ENCODE results near the gene CUBN. TPM values are rescaled to one million over a fixed set of nuclear protein-coding genes. Genes with fewer than 3 reads are reported as not detected.

The CUBN gene
- total RNA-seq, 1 experiment from 2014 or later, result 0.80 TPM

- BruUV-seq (replicated peaks), result no TSS peak
- no peaks in the 10 kb centered on the region for H4K20me1 ChIP-seq (ENCODE audit: low read length)
- intact Hi-C loops (cut with micrococcal nuclease), result loop anchor here (5.0 to 10.0 kb wide), 2 partner anchors 145 to 168 kb away; partner anchors contain the start of gene TRDMT1
- H3K27ac ChIP-seq (ENCODE audit: low read length), result no peak overlapping the region
- H3K4me1 ChIP-seq (ENCODE audit: insufficient read depth, low read length), result peaks cover 55% of the 10 kb centered on the region
- no peak overlapping the region for H3K9ac ChIP-seq (ENCODE audit: low read length)
- no peaks in the 10 kb centered on the region for H3K9me2 ChIP-seq (replicated peaks; ENCODE audit: low read length)
- TF ChIP-seq EZH2 (IDR thresholded peaks at IDR 0.05; ENCODE audit: low read length, unreplicated experiment) (no peak), EZH2phosphoT487 (IDR thresholded peaks at IDR 0.05; ENCODE audit: borderline replicate concordance, low read length) (no peak), CTCF (conservative IDR thresholded peaks at IDR 0.05; ENCODE audit: low read depth, low read length) (no peak)
- H3K4me2 ChIP-seq (ENCODE audit: low read length), result no peak overlapping the region
- H3K9me3 ChIP-seq (ENCODE audit: low read length), result no peaks in the 10 kb centered on the region
- no peak overlapping the region for H2AFZ ChIP-seq (ENCODE audit: low read length)
- no peak for DNase-seq
- ChIA-PET POLR2A (ENCODE audit: unreplicated experiment) (no interaction called here), CTCF (no interaction called here)
- no peaks in the 10 kb centered on the region for H3F3A ChIP-seq (ENCODE audit: low read length, unreplicated experiment)
- no peaks in the 10 kb centered on the region for H3K79me2 ChIP-seq (ENCODE audit: low read length)
- no peak overlapping the region for H3K4me3 ChIP-seq (ENCODE audit: low read length)
- no peak for ATAC-seq
- H3K36me3 ChIP-seq (ENCODE audit: low read depth, low read length), result no peaks in the 10 kb centered on the region
- H3K27me3 ChIP-seq (ENCODE audit: low read length), result no peaks in the 10 kb centered on the region
Measured at GRCh38 chr10:17060289-17060688, 69.3 kb downstream of the CUBN start.

GRCh38 chr10:17059197-17059688 lies 70.4 kb downstream of the CUBN start:
- no peaks in the 10 kb centered on the region for H3K9me3 ChIP-seq (ENCODE audit: low read length)
- TF ChIP-seq EZH2phosphoT487 (IDR thresholded peaks at IDR 0.05; ENCODE audit: borderline replicate concordance, low read length) (no peak), EZH2 (IDR thresholded peaks at IDR 0.05; ENCODE audit: low read length, unreplicated experiment) (no peak)
- ATAC-seq (peak; percentile 42), DNase-seq (peak; percentile 66)
- H3K9ac ChIP-seq (ENCODE audit: low read length), result no peak overlapping the region
- H4K20me1 ChIP-seq (ENCODE audit: low read length), result no peaks in the 10 kb centered on the region
- H3K79me2 ChIP-seq (ENCODE audit: low read length), result no peaks in the 10 kb centered on the region
- no peak overlapping the region for H2AFZ ChIP-seq (ENCODE audit: low read length)
- no peaks in the 10 kb centered on the region for H3F3A ChIP-seq (ENCODE audit: low read length, unreplicated experiment)
- intact Hi-C loops (cut with micrococcal nuclease), result no loop called here
- peak overlapping the region; percentile 7; the same call in 1 of the 2 replicates for H3K27ac ChIP-seq (ENCODE audit: low read length)
- H3K4me3 ChIP-seq (ENCODE audit: low read length), result no peak overlapping the region
- H3K4me2 ChIP-seq (ENCODE audit: low read length), result peak overlapping the region; percentile 9; the same call in 1 of the 2 replicates
- BruUV-seq (replicated peaks), result no TSS peak
- H3K27me3 ChIP-seq (ENCODE audit: low read length), result no peaks in the 10 kb centered on the region
- H3K9me2 ChIP-seq (replicated peaks; ENCODE audit: low read length), result no peaks in the 10 kb centered on the region
- no peaks in the 10 kb centered on the region for H3K36me3 ChIP-seq (ENCODE audit: low read depth, low read length)
- POLR2A ChIA-PET (ENCODE audit: unreplicated experiment), result interaction anchor here (0.6 kb wide), 1 partner anchor 30 kb away, joined by 3 read pairs; no protein-coding TSS in a partner anchor
- CTCF ChIA-PET, result no interaction called here
- peaks cover 50% of the 10 kb centered on the region for H3K4me1 ChIP-seq (ENCODE audit: insufficient read depth, low read length)

GRCh38 chr10:17058093-17058492 lies 71.5 kb downstream of the CUBN start:
- Histone ChIP-seq H4K20me1 (ENCODE audit: low read length) (no peaks in the 10 kb centered on the region), H3K4me1 (ENCODE audit: insufficient read depth, low read length) (peaks cover 40% of the 10 kb centered on the region), H3K79me2 (ENCODE audit: low read length) (no peaks in the 10 kb centered on the region), H2AFZ (ENCODE audit: low read length) (no peak overlapping the region), H3K27ac (ENCODE audit: low read length) (no peak overlapping the region), H3K36me3 (ENCODE audit: low read depth, low read length) (no peaks in the 10 kb centered on the region), H3K4me2 (ENCODE audit: low read length) (no peak overlapping the region), H3K9ac (ENCODE audit: low read length) (no peak overlapping the region), H3K9me2 (replicated peaks; ENCODE audit: low read length) (no peaks in the 10 kb centered on the region), H3K9me3 (ENCODE audit: low read length) (no peaks in the 10 kb centered on the region), H3F3A (ENCODE audit: low read length, unreplicated experiment) (no peaks in the 10 kb centered on the region), H3K4me3 (ENCODE audit: low read length) (no peak overlapping the region), H3K27me3 (ENCODE audit: low read length) (no peaks in the 10 kb centered on the region)
- ATAC-seq (no peak), DNase-seq (no peak)
- POLR2A ChIA-PET (ENCODE audit: unreplicated experiment), result no interaction called here
- TF ChIP-seq EZH2 (IDR thresholded peaks at IDR 0.05; ENCODE audit: low read length, unreplicated experiment) (no peak), EZH2phosphoT487 (IDR thresholded peaks at IDR 0.05; ENCODE audit: borderline replicate concordance, low read length) (no peak), CTCF (conservative IDR thresholded peaks at IDR 0.05; ENCODE audit: low read depth, low read length) (no peak)
- intact Hi-C loops (cut with micrococcal nuclease), result no loop called here
- CTCF ChIA-PET, result no interaction called here
- no TSS peak for BruUV-seq (replicated peaks)
